ENCODE data around the gene ALB. TPM values are rescaled to one million over a fixed set of nuclear protein-coding genes. Genes with fewer than 3 reads are reported as not detected.

ALB gene
- total and polyA plus RNA-seq, 10 donors: 0.46 to 16.2 (median 0.85) TPM; not detected in 3

DNA sequence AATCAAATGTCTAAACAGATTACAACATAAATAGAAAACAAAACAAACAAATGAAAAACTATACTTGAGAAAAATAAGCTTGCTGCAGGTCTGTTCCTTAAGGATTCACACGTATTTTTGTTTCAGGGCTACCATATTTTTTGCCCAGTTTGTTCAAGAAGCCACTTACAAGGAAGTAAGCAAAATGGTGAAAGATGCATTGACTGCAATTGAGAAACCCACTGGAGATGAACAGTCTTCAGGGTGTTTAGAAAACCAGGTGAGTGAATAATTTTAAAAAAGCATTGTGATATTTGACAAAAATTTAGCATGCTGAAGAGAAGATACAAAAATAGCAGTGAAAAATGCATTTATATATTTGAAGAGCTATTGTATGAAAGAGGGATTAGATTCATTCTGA lies 34.0 kb downstream of the ALB start:
- WGBS, 5 donors: 72 to 76% (median 75%) methylated on average over 1 of the region's 1 CpG
- H3K4me3 ChIP-seq: no peak overlapping the region
- no peaks in the 10 kb centered on the region for H3K36me3 ChIP-seq
- H3K4me1 ChIP-seq: no peaks in the 10 kb centered on the region
- H3K27me3 ChIP-seq (replicated peaks in 1 of 7): peaks cover 0 to 6% (median 0%) of the 10 kb centered on the region in 7 donors
- no peak for DNase-seq
- TF ChIP-seq CTCF (IDR thresholded peaks at IDR 0.05 in 8 of 11, conservative IDR thresholded peaks at IDR 0.05 in 3 of 11) (no peak), POLR2AphosphoS5 (IDR thresholded peaks at IDR 0.05) (no peak), POLR2A (IDR thresholded peaks at IDR 0.05) (no peak)
- H3K9me3 ChIP-seq: no peaks in the 10 kb centered on the region
- intact Hi-C loops (cut with DNase I; ENCODE audit: low total_unique reads): no loop called here
- no peak overlapping the region for H3K27ac ChIP-seq

- Histone ChIP-seq H3K27ac (no peak overlapping the region), H3K36me3 (no peaks in the 10 kb centered on the region), H3K4me1 (no peaks in the 10 kb centered on the region), H3K27me3 (replicated peaks in 1 of 7) (peaks cover 0 to 6% (median 0%) of the 10 kb centered on the region in 7 donors), H3K9me3 (no peaks in the 10 kb centered on the region), H3K4me3 (no peak overlapping the region)
- intact Hi-C loops (cut with DNase I; ENCODE audit: low total_unique reads): no loop called here
- 64 to 75% (median 69%) methylated on average over 2 of the region's 2 CpGs for WGBS, 5 donors
- DNase-seq: no peak
- TF ChIP-seq POLR2AphosphoS5 (IDR thresholded peaks at IDR 0.05) (no peak), POLR2A (IDR thresholded peaks at IDR 0.05) (no peak), CTCF (IDR thresholded peaks at IDR 0.05 in 8 of 11, conservative IDR thresholded peaks at IDR 0.05 in 3 of 11) (no peak)
Observed at GRCh38 chr4:73438582-73439215, 34.6 kb downstream of the ALB start.

- TF ChIP-seq POLR2AphosphoS5 (IDR thresholded peaks at IDR 0.05) (no peak), CTCF (IDR thresholded peaks at IDR 0.05 in 8 of 11, conservative IDR thresholded peaks at IDR 0.05 in 3 of 11) (no peak), POLR2A (IDR thresholded peaks at IDR 0.05) (no peak)
- Histone ChIP-seq H3K27ac (no peak overlapping the region), H3K27me3 (replicated peaks in 1 of 7) (peaks cover 0 to 6% (median 0%) of the 10 kb centered on the region in 7 donors), H3K9me3 (no peaks in the 10 kb centered on the region), H3K4me3 (no peak overlapping the region), H3K36me3 (no peaks in the 10 kb centered on the region), H3K4me1 (no peaks in the 10 kb centered on the region)
- intact Hi-C loops (cut with DNase I; ENCODE audit: low total_unique reads): no loop called here
- DNase-seq: no peak
- WGBS, 5 donors: 78 to 92% (median 88%) methylated on average over 2 of the region's 2 CpGs
Observed at GRCh38 chr4:73439445-73439844, 35.4 kb downstream of the ALB start.

DNA sequence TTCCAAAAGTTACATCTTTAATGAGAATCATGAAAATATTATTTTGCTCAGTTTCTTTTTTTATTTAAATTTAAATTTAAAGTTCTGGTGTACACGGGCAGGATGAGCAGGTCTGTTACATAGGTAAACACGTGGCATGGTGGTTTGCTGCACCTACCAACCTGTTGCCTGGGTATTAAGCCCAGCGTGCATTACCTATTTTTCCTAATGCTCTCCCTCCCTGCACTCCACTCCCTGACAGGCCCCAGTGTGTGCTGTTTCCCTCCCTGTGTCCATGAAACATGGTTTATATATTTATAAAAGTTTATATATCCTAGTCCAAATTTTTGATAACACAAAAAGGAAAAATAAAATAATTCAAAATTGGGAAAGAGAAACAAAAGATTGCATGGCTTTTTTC lies 35.9 kb downstream of the ALB start:
- WGBS, 5 donors: 79 to 89% (median 81%) methylated on average over 3 of the region's 3 CpGs
- peaks cover 0 to 6% (median 0%) of the 10 kb centered on the region in 7 donors for H3K27me3 ChIP-seq (replicated peaks in 1 of 7)
- no peak overlapping the region for H3K4me3 ChIP-seq
- H3K9me3 ChIP-seq: no peaks in the 10 kb centered on the region
- H3K27ac ChIP-seq: no peak overlapping the region
- DNase-seq: no peak
- intact Hi-C loops (cut with DNase I; ENCODE audit: low total_unique reads): no loop called here
- H3K4me1 ChIP-seq: no peaks in the 10 kb centered on the region
- no peaks in the 10 kb centered on the region for H3K36me3 ChIP-seq
- no peak for TF ChIP-seq POLR2A (IDR thresholded peaks at IDR 0.05)
- no peak for TF ChIP-seq POLR2AphosphoS5 (IDR thresholded peaks at IDR 0.05)
- TF ChIP-seq CTCF (IDR thresholded peaks at IDR 0.05 in 8 of 11, conservative IDR thresholded peaks at IDR 0.05 in 3 of 11): no peak
